Measurements from ENCODE around the gene SYT7. TPM values are rescaled to one million over a fixed set of nuclear protein-coding genes. Genes with fewer than 3 reads are reported as not detected.

SYT7 gene
- total RNA-seq, 1 experiment from 2014 or later, result 25.2 TPM

- POLR2A ChIA-PET, result no interaction called here
- H3K27me3 Mint-ChIP-seq (ENCODE audit: insufficient read depth, unreplicated experiment), result no peaks in the 10 kb centered on the region
- H3K36me3 Mint-ChIP-seq (ENCODE audit: insufficient read depth, unreplicated experiment), result no peaks in the 10 kb centered on the region
- CTCF ChIA-PET, result interaction anchor here (0.6 to 1.3 kb wide), 2 partner anchors 46 to 158 kb away, joined by 3 to 4 read pairs; no protein-coding TSS in a partner anchor
- no TSS peak for BruUV-seq (replicated peaks)
- no peak for DNase-seq (ENCODE audit: unreplicated experiment)
- H3K27ac Mint-ChIP-seq (ENCODE audit: low read depth, unreplicated experiment), result no peak overlapping the region
- no peak overlapping the region for H3K4me3 Mint-ChIP-seq (ENCODE audit: unreplicated experiment)
- peaks cover 21% of the 10 kb centered on the region for H3K4me1 Mint-ChIP-seq (ENCODE audit: insufficient read depth, unreplicated experiment)
- no peaks in the 10 kb centered on the region for H3K9me3 Mint-ChIP-seq (ENCODE audit: unreplicated experiment)
- no peak for TF ChIP-seq CTCF (IDR thresholded peaks at IDR 0.05; ENCODE audit: unreplicated experiment)
- intact Hi-C loops (cut with micrococcal nuclease), result no loop called here
These were observed 12.3 kb upstream of the SYT7 start for GRCh38 chr11:61593151-61593550.

GRCh38 chr11:61592176-61592575 is 11.3 kb upstream of the SYT7 start:
- Mint-ChIP-seq H3K36me3 (ENCODE audit: insufficient read depth, unreplicated experiment) (no peaks in the 10 kb centered on the region), H3K9me3 (ENCODE audit: unreplicated experiment) (no peaks in the 10 kb centered on the region), H3K4me3 (ENCODE audit: unreplicated experiment) (no peak overlapping the region), H3K27ac (ENCODE audit: low read depth, unreplicated experiment) (no peak overlapping the region), H3K27me3 (ENCODE audit: insufficient read depth, unreplicated experiment) (no peaks in the 10 kb centered on the region), H3K4me1 (ENCODE audit: insufficient read depth, unreplicated experiment) (peaks cover 21% of the 10 kb centered on the region)
- no peak for TF ChIP-seq CTCF (IDR thresholded peaks at IDR 0.05; ENCODE audit: unreplicated experiment)
- POLR2A ChIA-PET, result no interaction called here
- no TSS peak for BruUV-seq (replicated peaks)
- CTCF ChIA-PET, result interaction anchor here (0.6 to 2.1 kb wide), 3 partner anchors 35 to 417 kb away, joined by 3 to 6 read pairs (median 3); no protein-coding TSS in a partner anchor
- no peak for DNase-seq (ENCODE audit: unreplicated experiment)
- intact Hi-C loops (cut with micrococcal nuclease), result no loop called here

- H3K27me3 Mint-ChIP-seq (ENCODE audit: insufficient read depth, unreplicated experiment), result no peaks in the 10 kb centered on the region
- ChIA-PET POLR2A (interaction anchor here (1.0 kb wide), 1 partner anchor 64 kb away, joined by 4 read pairs; no protein-coding TSS in a partner anchor), CTCF (interaction anchor here (1.1 to 2.1 kb wide), 2 partner anchors 37 to 72 kb away, joined by 3 to 6 read pairs; no protein-coding TSS in a partner anchor)
- H3K36me3 Mint-ChIP-seq (ENCODE audit: insufficient read depth, unreplicated experiment), result no peaks in the 10 kb centered on the region
- no peak overlapping the region for H3K27ac Mint-ChIP-seq (ENCODE audit: low read depth, unreplicated experiment)
- H3K4me1 Mint-ChIP-seq (ENCODE audit: insufficient read depth, unreplicated experiment), result peaks cover 15% of the 10 kb centered on the region
- H3K9me3 Mint-ChIP-seq (ENCODE audit: unreplicated experiment), result no peaks in the 10 kb centered on the region
- intact Hi-C loops (cut with micrococcal nuclease), result no loop called here
- DNase-seq (ENCODE audit: unreplicated experiment), result no peak
- TF ChIP-seq CTCF (IDR thresholded peaks at IDR 0.05; ENCODE audit: unreplicated experiment), result no peak
- no peak overlapping the region for H3K4me3 Mint-ChIP-seq (ENCODE audit: unreplicated experiment)
- BruUV-seq (replicated peaks), result no TSS peak
These were observed 9.1 kb upstream of the SYT7 start for GRCh38 chr11:61589961-61590360.

- Mint-ChIP-seq H3K27me3 (ENCODE audit: insufficient read depth, unreplicated experiment) (no peaks in the 10 kb centered on the region), H3K4me3 (ENCODE audit: unreplicated experiment) (peak overlapping the region; percentile 61), H3K9me3 (ENCODE audit: unreplicated experiment) (no peaks in the 10 kb centered on the region), H3K4me1 (ENCODE audit: insufficient read depth, unreplicated experiment) (peaks cover 15% of the 10 kb centered on the region), H3K36me3 (ENCODE audit: insufficient read depth, unreplicated experiment) (no peaks in the 10 kb centered on the region), H3K27ac (ENCODE audit: low read depth, unreplicated experiment) (no peak overlapping the region)
- no peak for TF ChIP-seq CTCF (IDR thresholded peaks at IDR 0.05; ENCODE audit: unreplicated experiment)
- DNase-seq (ENCODE audit: unreplicated experiment), result no peak
- CTCF ChIA-PET, result interaction anchor here (0.9 to 2.4 kb wide), 4 partner anchors 10 to 39 kb away, joined by 3 to 9 read pairs (median 6); no protein-coding TSS in a partner anchor
- BruUV-seq (replicated peaks), result no TSS peak
- POLR2A ChIA-PET, result no interaction called here
- intact Hi-C loops (cut with micrococcal nuclease), result no loop called here
These were observed 7.9 kb upstream of the SYT7 start for GRCh38 chr11:61588728-61589191.

Data from MCF 10A (cell line).